ENCODE measurements around the gene GUCY2F.
A peak's percentile ranks its signal among the peaks of the same experiment; 100 is the strongest.

GUCY2F gene

DNA sequence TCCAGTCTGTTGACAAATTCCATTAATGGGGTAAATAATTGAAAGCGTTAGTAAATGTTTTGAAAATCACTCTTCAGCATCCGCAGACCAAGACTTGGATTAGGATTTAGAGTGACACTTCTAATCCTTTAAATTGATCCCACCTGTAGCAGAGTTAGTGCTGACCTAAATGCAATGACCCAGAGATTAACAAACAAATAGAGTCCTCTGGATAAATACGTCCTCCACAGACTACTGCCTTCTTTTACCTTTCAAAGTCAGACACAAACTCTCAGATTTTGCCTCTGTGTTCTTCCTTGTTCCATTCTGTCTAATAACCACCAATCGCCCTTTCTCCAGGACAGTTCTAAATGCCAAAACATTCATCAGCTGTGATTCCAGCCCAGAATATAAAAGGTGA lies at the start of gene GUCY2F:
Gene GUCY2F, minus strand, starts transcription at position 101 of the 400 bp plus-strand sequence. CDS start 6,150 bp downstream, outside the sequence.
- no peak for DNase-seq (ENCODE audit: low read depth in 4 of 4, low spot score in 1 of 4)

DNA sequence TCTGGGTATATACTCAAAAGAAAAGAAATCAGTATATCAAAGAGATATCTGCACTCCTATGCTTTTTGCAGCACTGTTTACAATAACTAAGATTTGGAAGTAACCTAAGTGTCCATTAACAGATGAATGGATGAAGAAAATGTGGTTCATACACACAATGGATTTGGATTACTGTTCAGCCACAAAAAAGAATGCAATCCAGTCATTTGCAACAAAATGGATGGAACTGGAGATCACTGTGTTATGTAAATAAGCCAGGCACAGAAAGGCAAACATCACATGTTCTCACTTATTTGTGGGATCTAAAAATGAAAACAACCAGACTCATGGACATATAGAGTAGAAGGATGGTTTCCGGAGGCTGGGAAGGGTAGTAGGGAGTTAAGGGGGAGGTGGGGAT lies 37.1 kb upstream of the GUCY2F start:
- no peak for DNase-seq (ENCODE audit: low read depth in 4 of 4, low spot score in 1 of 4)

DNA sequence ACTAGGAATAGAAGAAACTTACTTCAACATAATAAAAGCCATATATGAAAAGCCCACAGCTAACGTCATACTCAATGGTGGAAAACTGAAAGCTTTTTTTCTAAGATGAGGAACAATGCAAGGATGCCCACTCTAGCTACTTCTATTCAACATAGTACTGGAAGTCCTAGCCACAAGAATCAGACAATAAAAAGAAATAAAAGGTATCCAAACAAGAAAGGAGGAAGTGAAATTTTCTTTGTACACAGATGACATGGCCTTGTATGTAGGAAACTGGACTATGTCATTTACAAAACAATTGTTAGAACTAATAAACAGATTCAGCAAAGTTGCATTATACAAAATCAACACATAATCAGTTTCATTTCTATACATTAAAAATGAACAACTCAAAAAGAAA lies 29.2 kb upstream of the GUCY2F start:
- DNase-seq (ENCODE audit: low read depth in 4 of 4, low spot score in 1 of 4), result no peak

DNA sequence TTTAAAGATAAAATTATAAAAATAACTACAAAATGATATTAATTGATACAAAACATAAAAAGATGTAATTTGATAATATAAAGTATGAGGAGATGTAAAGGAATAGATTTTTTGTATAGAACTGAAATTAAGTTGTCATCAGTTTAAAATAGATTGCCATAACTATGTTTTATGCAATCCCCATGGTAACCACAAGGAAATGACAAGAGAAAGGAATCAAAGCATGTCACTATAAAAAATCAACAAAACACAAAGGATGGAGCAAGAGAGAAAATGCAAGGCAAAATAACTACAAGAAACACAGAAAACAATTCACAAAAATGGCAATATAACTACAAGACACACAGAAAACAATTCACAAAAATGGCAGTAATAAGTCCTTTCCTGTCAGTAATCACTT lies 27.0 kb upstream of the GUCY2F start:
- no peak for DNase-seq (ENCODE audit: low read depth in 4 of 4, low spot score in 1 of 4)

DNA sequence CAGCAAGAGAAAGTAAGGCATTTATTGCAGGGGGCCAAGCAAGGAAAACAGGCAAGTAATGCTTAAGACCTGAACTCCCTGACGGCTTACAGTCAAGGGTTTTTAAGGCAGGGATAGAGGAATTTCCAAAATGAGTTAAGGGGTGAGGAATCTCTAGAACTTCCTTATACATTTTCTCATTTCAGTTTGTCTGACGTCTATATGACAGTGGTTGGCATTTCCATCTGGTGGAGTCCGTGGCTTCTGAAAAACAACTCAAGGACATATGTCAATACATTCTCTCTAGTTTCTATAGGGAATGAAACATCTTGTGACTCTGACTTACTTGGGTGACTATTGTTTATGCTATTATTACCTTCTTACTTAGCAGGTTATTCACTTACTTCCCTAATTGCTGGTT lies 19.3 kb upstream of the GUCY2F start:
- no peak for DNase-seq (ENCODE audit: low read depth in 4 of 4, low spot score in 1 of 4)

DNA sequence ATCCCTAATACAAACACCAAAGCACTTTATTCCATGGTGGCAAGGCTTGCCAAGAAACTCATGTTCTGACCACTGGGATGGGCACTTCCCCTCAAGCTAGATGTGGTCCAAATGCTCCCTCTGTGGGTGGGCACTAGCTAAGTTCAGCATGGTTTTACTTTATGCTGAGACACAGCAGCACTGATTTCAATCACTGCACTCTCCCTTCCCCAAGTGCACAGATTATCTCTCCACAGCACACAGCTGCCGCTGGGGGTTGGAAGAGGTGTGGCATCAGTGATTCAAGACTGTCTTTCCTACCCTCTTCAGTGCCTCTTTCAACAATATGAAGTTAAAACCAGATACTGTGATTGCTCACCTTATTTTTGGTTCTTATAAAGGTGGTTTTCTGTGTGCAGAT lies 16.5 kb upstream of the GUCY2F start:
- DNase-seq (ENCODE audit: low read depth in 4 of 4, low spot score in 1 of 4), result no peak

DNA sequence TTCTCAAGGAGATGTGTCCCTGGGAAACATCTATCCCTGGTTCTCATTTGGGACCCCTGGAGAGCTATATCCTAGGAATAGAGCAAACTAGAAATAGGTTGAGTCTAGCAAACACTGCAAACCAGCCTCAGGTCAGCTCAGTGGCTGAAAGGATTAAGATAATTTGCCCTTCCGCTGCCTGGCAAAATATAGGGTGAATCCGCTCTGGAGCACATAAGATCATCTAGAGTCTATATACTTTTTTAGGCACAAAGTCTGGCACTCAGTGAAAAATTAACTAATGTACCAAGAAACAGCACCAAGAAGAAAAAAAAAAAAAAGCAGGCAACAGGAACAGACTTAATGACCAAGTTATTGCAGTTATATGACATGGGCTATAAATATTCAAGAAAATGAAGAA lies 7.3 kb upstream of the GUCY2F start:
- DNase-seq (ENCODE audit: low read depth in 4 of 4, low spot score in 1 of 4), result no peak

DNA sequence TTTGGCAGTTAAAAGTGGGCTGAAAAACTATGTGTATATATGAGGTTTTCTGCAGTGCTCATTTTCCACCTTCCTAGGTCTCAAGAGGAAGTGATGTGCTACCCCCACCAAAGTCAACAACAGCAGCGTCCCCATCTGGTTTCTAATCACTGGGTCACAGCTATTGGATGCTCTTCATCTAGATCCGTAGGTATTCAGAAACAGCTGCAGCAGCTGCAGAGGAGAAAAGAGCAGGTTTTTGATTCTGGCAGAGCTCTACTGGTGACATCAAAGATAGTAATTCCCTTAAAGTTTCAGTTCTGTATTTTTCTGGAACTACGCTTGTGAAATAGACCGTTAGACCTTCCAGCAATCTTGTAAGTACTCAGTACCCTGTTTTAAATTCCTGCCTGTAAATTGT lies 5.8 kb upstream of the GUCY2F start:
- DNase-seq (ENCODE audit: low read depth in 4 of 4, low spot score in 1 of 4), result no peak

DNA sequence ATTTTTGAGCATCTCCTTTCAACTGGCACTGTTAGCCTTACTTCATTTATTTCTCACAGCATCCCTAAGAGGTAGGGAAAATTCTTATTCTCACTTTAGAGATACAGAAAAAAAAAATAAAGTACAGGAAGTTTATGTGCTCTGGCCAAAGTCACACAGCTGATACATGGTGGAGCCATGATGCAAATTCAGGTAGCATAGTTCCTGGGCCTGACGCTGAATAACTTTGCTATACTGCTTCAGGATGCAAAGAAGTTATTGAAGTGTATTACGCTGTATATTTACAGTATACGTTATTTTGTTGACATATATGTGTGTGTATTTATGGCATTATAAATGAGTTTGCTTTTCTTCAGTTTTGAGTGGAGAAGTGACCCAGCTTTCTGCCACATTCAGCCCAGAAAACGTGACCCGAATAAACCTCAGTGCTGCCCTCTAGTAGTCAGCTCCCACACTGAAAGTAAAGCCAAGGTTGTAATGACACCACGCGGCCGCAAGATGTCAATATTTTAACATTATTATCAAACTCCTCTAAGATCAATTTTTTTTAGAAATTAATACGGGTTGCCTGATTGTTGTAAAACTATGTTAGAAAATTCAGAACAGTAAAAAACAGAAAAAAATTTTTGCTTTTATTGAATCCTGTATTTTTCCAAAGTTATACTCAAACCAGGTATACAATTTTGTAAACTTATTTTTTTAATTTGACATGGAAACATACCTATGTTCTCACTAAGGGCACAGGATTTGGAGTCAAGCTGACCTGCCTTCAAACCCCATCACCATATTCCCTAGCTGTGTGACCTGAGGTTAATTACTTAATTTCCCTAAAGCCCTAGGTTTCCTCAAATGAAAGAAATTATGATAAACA lies 3.8 kb upstream of the GUCY2F start:
- DNase-seq (ENCODE audit: low read depth in 4 of 4, low spot score in 1 of 4), result peak; percentile 25 to 39 (median 28)

DNA sequence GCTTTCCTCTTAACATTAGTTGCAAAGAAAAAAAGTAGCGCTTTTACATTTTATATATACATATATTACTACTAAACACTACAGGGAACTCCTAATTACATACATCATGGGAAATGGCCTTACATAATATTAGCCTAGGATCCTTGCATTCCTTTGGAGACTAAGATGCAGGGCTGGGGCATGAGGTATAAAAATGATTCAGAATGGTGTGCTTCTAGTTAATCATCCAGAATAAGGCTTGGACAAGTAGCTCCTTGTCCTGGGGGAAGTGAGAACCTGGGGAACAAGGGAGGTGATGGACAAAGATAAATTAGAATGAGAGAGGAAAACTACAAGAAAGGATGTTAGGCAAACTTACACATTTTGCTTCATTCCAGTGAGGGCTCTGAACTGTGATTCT lies 3.0 kb upstream of the GUCY2F start:
- DNase-seq (ENCODE audit: low read depth in 4 of 4, low spot score in 1 of 4), result no peak

DNA sequence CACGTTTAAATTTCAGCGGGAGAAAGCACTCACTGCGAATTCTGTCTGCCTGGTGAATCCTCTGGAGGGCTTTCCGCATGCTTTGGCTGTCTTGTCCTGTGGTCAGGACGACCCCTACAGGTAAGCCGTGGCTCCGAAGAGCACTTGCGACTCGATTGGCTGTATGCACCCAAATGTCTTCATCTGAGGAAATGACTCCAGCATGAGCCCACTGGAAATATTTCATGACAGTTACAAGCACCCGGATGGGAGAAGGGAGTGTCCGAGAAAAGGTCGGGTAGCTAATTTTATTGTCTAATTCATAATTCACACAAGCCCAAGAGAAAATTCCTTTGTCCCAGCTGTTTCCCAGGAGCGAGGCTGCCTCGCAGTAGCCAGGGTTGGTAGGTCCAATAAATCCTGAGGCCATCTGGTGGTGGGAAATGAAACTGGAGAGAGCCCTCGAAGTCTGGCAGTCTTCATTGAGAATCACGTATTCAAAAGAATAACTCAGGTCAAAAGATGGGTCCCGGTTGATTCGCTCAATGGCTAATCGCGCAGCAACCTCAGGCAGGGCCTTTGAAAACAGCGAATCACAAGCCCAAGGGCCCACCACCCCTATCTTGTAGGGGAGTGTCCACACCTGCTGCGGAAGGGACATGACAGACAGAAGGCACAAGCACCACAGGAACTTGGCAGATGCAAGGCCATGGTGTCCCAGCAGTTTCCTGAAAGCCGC lies 6.6 kb downstream of the GUCY2F start:
- DNase-seq (ENCODE audit: low read depth in 4 of 4, low spot score in 1 of 4), result no peak

DNA sequence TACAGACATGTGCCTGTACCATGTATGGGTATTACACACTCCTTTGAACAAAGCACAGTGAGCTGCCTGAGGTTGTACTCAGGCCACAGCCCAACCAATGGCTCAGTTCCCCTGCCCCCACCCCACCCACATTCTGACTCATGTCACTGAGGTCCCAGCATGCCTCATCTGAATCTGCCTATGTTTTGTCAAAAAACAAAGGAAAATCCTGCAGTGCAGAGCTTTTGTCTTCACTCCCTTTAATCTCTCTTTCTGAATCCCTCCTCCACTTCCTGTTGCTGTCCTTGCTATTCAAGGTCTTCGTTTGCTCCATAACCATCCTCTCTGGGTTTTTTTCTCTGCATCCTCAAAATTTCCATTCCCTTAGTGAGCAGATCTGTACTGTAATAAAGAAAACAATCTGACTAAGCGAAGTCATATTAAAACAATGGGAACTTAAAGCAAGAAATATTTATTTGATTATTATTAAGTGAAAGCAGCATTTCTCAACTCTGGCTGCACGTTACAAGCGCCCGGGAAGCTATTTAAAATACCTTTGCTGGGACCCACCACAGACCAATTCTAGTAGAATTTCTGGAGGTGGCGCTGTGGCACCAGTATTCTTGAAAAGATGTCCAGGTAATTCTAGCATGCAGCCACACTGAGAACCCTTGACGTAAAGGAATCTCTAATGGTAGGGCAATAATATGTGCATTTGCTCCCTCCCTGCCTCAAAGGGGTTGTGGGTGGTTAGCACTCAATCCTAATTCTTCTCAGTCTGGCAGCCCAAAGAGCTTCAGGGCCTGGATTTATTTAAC lies 8.7 kb downstream of the GUCY2F start:
- DNase-seq (ENCODE audit: low read depth in 4 of 4, low spot score in 1 of 4), result peak in 3 of 4 experiments; percentile 0 to 21 (median 1)

DNA sequence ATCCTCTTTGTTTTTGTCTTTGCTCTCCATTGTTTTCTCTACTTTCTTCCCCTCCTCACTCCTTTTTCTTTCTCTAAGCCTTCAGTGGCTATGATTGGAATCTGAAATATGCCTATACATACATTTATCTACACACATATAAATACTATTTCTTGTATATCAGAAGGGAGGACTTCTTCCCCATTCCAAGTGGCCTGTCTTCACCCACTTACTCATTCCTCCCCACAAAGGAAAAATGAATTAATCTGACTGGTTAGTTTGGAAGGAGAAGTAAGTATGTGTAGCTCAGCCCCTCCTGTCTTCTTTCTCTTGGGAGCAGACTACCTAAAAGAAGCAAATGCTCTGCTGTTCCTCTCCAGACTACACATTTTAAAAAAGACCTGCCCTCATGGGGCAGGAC lies 17.7 kb downstream of the GUCY2F start:
- no peak for DNase-seq (ENCODE audit: low read depth in 4 of 4, low spot score in 1 of 4)

DNA sequence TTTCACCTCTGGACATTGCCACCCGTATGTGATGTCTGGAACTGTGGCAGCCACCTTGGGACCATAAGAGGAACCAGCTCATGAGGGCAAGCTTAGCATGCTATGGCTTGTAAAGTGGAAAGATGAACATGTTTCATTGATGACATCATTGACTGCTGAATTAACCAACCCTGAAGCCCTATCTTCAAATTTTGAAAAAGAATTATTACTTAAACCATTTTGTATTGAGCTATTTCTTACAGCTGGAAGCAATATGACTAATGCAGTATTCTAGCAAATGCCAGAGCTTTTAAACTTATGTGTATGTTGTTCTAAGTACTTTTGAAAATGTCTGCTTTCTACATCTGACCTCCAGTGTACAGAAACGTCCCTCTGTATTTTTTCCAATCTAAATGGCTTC lies 18.1 kb downstream of the GUCY2F start:
- DNase-seq (ENCODE audit: low read depth in 4 of 4, low spot score in 1 of 4), result no peak

DNA sequence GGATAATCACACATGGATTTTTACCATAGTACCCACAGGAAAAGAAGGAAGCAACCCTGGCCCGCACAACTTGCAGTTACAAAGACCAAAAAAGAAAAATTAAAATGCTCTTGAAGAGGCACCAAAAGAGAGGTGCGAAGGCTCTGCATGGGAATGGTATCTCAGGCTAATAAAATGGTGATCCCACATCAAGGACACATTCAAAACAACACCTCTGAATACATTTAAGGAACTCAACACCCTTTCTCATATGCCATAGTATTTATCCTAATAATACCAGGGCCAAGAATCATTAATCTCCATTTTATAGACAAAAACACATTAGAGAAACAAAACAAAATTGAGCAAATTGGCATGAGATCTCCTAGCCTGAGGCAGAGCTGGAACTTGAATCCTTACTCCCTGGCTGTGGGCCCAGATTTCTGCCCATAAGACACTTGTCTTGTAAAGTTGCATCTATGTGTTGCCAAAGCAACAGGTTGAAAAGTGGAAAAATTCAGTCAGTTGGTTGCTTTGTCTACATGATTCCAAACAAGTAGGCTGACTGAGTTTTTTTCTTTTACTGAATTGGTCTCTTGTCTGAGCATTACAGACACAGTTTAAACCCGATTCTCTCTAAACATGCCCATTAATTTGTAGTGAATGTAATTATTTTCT lies 33.5 kb downstream of the GUCY2F start:
- DNase-seq (ENCODE audit: low read depth in 4 of 4, low spot score in 1 of 4), result no peak

DNA sequence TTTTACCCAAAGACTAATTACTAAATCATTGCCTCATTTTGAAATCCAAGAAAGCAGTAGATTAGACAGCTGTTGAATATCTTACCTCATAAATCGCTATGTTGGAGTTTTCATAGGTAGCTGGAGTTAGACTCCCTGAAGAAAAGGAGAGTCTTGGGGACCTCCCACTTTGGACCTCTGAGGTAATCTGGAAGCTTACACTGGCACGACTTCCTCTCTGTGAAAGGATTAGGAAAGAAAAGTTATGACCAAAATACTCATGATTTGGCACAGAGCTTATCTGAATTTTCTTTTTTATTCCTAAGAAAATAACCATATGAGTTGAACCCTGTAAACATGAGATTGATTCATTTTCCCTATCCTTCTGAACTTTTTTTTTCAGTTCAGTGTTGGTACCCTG lies 40.6 kb downstream of the GUCY2F start:
- DNase-seq (ENCODE audit: low read depth in 4 of 4, low spot score in 1 of 4), result no peak

DNA sequence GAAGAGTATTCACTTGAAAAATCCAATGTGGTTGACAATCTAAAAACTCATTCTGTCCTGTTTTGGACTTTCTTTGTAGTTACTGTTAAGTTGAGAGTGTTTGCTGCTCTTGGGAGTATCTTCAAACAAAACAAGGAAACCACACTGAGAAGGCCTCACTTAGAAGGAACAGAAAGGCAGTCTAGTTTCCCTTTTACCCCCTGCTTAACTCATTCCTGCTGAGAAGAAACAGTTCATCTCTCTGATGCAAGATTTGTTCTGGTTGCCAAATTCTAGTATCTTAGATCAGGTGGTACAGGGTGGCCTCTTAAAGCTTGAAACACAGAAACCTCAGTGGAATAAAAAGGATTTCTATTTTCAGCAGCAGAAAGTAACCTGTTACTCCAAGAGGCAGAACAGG lies 41.4 kb downstream of the GUCY2F start:
- DNase-seq (ENCODE audit: low read depth in 4 of 4, low spot score in 1 of 4), result no peak

DNA sequence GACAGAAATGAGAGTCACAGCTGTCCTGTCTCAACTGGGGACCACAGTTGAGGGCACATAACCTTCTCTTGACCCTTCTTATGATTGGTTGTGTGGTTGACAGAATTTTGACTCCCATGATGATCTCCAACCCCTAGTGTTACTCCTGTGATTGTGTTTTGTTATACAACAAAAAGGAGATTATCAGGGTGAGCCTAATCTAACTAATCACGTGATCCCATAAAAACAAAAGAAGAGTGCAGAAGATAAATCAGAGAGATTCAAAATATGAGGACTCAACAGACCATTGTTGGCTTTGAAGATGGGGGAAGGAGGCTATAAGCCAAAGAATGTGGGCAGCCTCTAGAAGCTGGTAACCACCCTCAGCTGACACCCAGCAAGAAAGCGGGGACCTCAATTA lies 72.7 kb downstream of the GUCY2F start:
- no peak for DNase-seq (ENCODE audit: low read depth in 4 of 4, low spot score in 1 of 4)

DNA sequence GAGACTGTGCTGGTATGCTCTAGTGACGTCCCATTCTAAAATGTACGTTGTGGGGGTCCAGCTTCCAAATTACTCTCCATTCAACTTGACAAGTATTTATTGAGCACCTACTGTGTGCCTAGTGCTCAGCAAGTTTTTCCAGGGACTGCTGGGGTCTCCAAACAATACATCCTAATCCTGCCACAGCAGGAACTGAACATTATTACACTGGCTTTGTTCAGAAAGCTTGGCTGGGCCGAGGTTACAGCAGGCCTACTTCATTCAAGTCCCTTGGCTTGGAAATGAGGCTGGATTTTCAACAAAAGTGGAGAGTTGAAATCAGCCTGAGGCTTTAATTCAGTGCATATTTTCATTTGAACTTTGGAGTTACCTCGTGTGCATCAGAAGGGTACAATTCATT lies 78.0 kb downstream of the GUCY2F start:
- DNase-seq (ENCODE audit: low read depth in 4 of 4, low spot score in 1 of 4), result no peak

DNA sequence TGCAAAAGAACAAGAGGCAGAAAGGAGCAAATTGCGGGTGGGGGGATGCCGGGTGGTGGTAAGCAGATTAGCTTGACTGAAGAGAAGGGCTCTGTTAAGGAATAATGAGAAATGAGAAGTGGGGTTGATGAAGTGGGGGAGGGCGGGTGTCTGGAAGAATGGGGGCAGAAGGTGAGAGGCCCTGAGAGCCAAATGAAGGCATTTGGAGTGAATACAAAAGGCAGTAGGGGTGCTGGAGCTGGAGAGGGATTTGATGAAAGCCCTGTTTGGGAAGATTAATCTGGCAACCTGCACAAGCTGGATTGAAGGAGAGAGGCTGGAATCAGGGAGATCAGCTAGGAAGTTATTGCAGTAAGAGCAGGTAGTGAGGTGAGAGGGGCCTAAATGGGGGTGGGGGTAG lies 82.1 kb downstream of the GUCY2F start:
- no peak for DNase-seq (ENCODE audit: low read depth in 4 of 4, low spot score in 1 of 4)

DNA sequence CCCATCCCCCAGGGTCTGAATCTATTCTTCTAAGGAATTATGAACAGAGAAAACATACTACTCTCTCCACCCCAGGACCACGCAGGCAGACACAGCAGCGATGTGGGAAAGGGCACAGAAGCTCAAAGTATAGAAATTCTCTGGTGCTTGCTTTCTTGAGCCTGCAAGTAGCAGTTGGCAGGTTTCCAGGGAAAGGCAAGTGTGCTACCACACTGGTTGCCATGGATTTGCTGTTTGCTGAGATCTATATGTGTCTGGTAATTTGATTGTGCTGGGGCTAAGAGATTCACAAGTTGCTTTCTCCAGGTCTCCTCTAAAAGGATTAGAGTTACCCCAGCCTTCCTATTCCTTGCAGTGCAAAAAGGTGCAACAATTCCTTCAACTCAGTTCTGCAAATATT lies 83.1 kb downstream of the GUCY2F start:
- no peak for DNase-seq (ENCODE audit: low read depth in 4 of 4, low spot score in 1 of 4)

Measured in stimulated activated CD4-positive, alpha-beta T cell treated with anti-CD3 and anti-CD28 coated beads, Interleukin-1b, Interleukin-23, amount 100 ng/mL, for 24 hours (primary cell).